ENCODE results near the gene UNC45A. TPM values are rescaled to one million over a fixed set of nuclear protein-coding genes. Genes with fewer than 3 reads are reported as not detected.

The UNC45A gene, protein sequence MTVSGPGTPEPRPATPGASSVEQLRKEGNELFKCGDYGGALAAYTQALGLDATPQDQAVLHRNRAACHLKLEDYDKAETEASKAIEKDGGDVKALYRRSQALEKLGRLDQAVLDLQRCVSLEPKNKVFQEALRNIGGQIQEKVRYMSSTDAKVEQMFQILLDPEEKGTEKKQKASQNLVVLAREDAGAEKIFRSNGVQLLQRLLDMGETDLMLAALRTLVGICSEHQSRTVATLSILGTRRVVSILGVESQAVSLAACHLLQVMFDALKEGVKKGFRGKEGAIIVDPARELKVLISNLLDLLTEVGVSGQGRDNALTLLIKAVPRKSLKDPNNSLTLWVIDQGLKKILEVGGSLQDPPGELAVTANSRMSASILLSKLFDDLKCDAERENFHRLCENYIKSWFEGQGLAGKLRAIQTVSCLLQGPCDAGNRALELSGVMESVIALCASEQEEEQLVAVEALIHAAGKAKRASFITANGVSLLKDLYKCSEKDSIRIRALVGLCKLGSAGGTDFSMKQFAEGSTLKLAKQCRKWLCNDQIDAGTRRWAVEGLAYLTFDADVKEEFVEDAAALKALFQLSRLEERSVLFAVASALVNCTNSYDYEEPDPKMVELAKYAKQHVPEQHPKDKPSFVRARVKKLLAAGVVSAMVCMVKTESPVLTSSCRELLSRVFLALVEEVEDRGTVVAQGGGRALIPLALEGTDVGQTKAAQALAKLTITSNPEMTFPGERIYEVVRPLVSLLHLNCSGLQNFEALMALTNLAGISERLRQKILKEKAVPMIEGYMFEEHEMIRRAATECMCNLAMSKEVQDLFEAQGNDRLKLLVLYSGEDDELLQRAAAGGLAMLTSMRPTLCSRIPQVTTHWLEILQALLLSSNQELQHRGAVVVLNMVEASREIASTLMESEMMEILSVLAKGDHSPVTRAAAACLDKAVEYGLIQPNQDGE
- polyA plus RNA-seq (2013, experiment 1 of 2), result 74.7 TPM
- polyA plus RNA-seq (2013, experiment 2 of 2), result 62.6 TPM

DNA sequence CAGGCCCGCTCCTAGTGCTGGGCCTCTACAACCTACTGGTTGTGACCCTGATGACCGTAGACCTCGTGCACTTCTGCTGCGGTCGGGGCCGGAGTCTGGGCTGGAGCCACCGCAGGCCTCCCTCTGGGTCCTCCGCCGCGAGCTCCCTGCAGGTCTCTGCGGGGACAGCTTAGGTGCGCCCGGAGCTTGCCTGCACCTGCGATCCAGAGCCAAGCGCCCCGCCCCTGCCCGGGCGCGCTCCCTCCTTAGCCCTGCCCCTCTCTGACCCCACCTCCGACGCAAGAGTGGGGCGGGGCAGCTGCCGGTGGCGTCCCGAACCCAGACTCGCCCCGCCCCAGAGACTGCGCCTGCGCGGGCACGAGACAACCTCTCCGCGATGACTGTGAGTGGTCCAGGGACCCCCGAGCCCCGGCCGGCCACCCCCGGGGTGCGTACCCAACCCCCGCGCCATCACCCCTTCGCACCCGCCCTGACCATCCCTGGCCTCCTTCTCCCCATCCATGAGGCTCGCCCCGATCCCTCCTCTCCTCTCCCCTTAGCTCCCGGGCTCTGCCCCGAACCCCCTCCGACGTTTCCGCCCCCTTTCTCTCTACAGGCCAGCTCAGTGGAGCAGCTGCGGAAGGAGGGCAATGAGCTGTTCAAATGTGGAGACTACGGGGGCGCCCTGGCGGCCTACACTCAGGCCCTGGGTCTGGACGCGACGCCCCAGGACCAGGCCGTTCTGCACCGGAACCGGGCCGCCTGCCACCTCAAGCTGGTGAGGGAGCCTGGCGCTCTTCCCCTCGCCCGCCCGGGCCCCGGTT, at the start of gene UNC45A:
TSS of gene UNC45A (plus strand) at position 337 of the 803 bp plus-strand sequence. CDS start at position 377, 40 bp downstream.
- H3K9me3 ChIP-seq (ENCODE audit: control insufficient read depth, low read length), result no peaks in the 10 kb centered on the region
- WGBS, 2 experiments (ENCODE audit: insufficient coverage in 2 of 2), result 1 to 2% methylated on average over 40 to 53 of the region's 65 CpGs
- peaks cover 13% of the 10 kb centered on the region for H3K4me1 ChIP-seq (ENCODE audit: control insufficient read depth, insufficient read depth, low read length, poor library complexity, severe bottlenecking)
- H3K27ac ChIP-seq (ENCODE audit: low read depth, low read length, severe bottlenecking), result no peak within 1 kb of the TSS
- peak within 1 kb of the TSS; percentile 65 for H3K4me3 ChIP-seq (ENCODE audit: extremely low read depth, insufficient read depth, low read length, poor library complexity, severe bottlenecking)
- peaks cover 37% of the 10 kb centered on the region for H3K36me3 ChIP-seq (ENCODE audit: control insufficient read depth, insufficient read depth, low read length)

DNA sequence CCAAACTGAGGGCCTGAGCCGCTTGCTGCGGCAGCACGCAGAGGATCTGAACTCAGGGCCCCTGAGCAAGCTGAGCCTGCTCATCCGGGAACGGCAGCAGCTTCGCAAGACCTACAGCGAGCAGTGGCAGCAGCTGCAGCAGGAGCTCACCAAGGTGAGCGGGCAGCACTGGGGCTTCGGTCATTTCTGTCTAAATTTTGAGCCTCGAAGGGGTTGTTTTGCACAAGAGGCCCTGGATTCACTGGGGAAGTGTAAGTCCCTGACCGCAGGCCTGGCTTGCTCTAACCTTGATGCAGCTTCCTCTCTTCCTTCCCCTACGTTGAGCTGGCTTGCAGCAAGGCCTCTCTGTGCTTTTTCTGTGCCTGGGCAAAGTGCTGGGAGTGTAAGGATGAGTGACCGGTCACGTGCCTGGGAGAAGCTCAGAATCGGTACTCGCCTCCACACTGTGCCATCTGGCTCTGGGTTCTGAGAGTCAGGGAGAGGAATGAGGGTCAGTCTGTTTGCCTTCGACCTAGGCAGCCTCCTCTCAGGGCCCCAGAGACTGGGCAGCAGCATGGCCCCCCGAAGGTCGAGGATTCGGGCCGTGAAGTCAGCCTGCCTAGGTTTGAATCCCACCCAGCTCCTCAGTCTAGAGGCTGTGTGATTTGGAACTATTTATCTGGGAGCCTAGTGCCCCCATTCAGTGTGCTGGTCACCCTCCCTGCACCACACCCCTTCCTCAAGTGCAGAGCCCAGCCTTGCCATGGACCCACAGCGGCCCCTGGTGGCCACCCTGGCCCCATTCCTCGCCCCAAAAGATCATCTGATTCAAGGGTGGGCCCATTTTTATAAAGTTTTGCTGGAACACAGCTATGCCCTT, 49.4 kb upstream of the UNC45A start:
- Histone ChIP-seq H3K4me1 (ENCODE audit: control insufficient read depth, insufficient read depth, low read length, poor library complexity, severe bottlenecking) (peaks cover 21% of the 10 kb centered on the region), H3K27ac (ENCODE audit: low read depth, low read length, severe bottlenecking) (no peak overlapping the region), H3K36me3 (ENCODE audit: control insufficient read depth, insufficient read depth, low read length) (peaks cover 40% of the 10 kb centered on the region), H3K4me3 (ENCODE audit: extremely low read depth, insufficient read depth, low read length, poor library complexity, severe bottlenecking) (no peak overlapping the region), H3K9me3 (ENCODE audit: control insufficient read depth, low read length) (no peaks in the 10 kb centered on the region)
- WGBS, 2 experiments (ENCODE audit: insufficient coverage in 2 of 2), result 72 to 78% methylated on average over 16 to 17 of the region's 23 CpGs

DNA sequence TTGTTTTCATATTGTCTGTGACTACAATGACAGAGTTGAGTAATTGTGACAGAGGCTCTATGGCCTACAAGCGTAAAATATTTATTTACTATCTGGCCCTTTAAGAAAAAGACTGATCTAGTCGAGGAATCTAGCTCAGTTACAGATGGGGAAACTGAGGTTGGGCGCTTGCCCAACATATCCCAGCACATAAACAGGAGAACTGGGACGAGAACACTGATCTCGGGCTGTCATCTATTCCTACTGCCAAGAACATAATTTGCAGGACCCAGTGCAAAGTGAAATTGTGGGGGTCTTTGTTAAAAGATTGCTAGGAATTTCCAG, 48.8 kb upstream of the UNC45A start:
- 65 to 100% methylated on average over 1 to 4 of the region's 5 CpGs for WGBS, 2 experiments (ENCODE audit: insufficient coverage in 2 of 2)
- Histone ChIP-seq H3K4me1 (ENCODE audit: control insufficient read depth, insufficient read depth, low read length, poor library complexity, severe bottlenecking) (peaks cover 21% of the 10 kb centered on the region), H3K27ac (ENCODE audit: low read depth, low read length, severe bottlenecking) (no peak overlapping the region), H3K4me3 (ENCODE audit: extremely low read depth, insufficient read depth, low read length, poor library complexity, severe bottlenecking) (no peak overlapping the region), H3K9me3 (ENCODE audit: control insufficient read depth, low read length) (no peaks in the 10 kb centered on the region), H3K36me3 (ENCODE audit: control insufficient read depth, insufficient read depth, low read length) (peaks cover 34% of the 10 kb centered on the region)

DNA sequence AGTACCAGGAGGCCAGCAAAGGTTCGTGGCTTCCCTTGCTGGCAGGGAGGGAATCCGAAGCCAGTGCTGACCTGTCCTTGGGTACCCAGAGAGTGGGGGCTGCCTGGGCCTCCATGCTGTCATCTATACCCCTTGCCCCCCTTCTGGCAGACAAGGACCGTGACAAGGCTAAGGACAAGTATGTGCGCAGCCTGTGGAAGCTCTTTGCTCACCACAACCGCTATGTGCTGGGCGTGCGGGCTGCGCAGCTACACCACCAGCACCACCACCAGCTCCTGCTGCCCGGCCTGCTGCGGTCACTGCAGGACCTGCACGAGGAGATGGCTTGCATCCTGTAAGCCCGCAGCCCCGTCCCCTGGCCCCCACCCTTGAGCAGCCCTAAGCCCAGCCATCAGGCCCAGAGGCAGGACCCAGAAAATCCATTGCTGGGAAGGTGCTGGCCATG, 48.0 kb upstream of the UNC45A start:
- H3K27ac ChIP-seq (ENCODE audit: low read depth, low read length, severe bottlenecking), result no peak overlapping the region
- no peak overlapping the region for H3K4me3 ChIP-seq (ENCODE audit: extremely low read depth, insufficient read depth, low read length, poor library complexity, severe bottlenecking)
- H3K4me1 ChIP-seq (ENCODE audit: control insufficient read depth, insufficient read depth, low read length, poor library complexity, severe bottlenecking), result peaks cover 21% of the 10 kb centered on the region
- no peaks in the 10 kb centered on the region for H3K9me3 ChIP-seq (ENCODE audit: control insufficient read depth, low read length)
- H3K36me3 ChIP-seq (ENCODE audit: control insufficient read depth, insufficient read depth, low read length), result peaks cover 32% of the 10 kb centered on the region
- 93 to 96% methylated on average over 11 of the region's 13 CpGs for WGBS, 2 experiments (ENCODE audit: insufficient coverage in 2 of 2)

DNA sequence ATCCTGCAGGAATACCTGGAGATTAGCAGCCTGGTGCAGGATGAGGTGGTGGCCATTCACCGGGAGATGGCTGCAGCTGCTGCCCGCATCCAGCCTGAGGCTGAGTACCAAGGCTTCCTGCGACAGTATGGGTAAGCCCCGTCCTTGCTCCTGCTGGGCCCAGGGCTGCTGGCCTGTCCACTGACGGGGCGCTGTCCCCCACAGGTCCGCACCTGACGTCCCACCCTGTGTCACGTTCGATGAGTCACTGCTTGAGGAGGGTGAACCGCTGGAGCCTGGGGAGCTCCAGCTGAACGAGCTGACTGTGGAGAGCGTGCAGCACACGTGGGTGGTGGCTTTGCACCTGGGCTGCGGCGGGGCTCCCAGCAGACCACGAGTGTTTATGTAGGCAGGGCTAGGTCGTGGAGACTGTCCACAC, 45.8 kb upstream of the UNC45A start:
- no peak overlapping the region for H3K27ac ChIP-seq (ENCODE audit: low read depth, low read length, severe bottlenecking)
- 91 to 96% methylated on average over 14 to 18 of the region's 18 CpGs for WGBS, 2 experiments (ENCODE audit: insufficient coverage in 2 of 2)
- H3K4me3 ChIP-seq (ENCODE audit: extremely low read depth, insufficient read depth, low read length, poor library complexity, severe bottlenecking), result no peak overlapping the region
- H3K4me1 ChIP-seq (ENCODE audit: control insufficient read depth, insufficient read depth, low read length, poor library complexity, severe bottlenecking), result peaks cover 12% of the 10 kb centered on the region
- no peaks in the 10 kb centered on the region for H3K9me3 ChIP-seq (ENCODE audit: control insufficient read depth, low read length)
- peaks cover 49% of the 10 kb centered on the region for H3K36me3 ChIP-seq (ENCODE audit: control insufficient read depth, insufficient read depth, low read length)

DNA sequence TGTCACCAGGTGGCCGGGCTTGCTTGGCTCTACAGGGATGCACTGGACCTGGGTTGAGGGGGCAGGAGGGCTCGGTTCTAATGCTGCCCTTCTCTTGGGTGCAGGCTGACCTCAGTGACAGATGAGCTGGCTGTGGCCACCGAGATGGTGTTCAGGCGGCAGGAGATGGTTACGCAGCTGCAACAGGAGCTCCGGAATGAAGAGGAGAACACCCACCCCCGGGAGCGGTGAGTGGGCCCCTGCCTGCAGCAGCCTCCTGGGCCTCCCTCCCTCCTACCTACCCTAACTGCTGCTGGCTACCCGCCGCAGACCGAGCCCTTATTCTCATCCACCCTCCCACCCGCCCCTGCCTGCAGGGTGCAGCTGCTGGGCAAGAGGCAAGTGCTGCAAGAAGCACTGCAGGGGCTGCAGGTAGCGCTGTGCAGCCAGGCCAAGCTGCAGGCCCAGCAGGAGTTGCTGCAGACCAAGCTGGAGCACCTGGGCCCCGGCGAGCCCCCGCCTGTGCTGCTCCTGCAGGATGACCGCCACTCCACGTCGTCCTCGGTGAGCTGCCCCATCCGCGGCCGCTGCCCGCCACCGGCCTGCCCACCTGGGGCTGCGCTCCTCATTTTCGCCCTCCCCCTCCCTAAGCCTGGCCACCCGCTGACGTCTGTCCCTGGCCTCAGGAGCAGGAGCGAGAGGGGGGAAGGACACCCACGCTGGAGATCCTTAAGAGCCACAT, 45.2 kb upstream of the UNC45A start:
- no peak overlapping the region for H3K27ac ChIP-seq (ENCODE audit: low read depth, low read length, severe bottlenecking)
- no peak overlapping the region for H3K4me3 ChIP-seq (ENCODE audit: extremely low read depth, insufficient read depth, low read length, poor library complexity, severe bottlenecking)
- peaks cover 49% of the 10 kb centered on the region for H3K36me3 ChIP-seq (ENCODE audit: control insufficient read depth, insufficient read depth, low read length)
- peaks cover 9% of the 10 kb centered on the region for H3K4me1 ChIP-seq (ENCODE audit: control insufficient read depth, insufficient read depth, low read length, poor library complexity, severe bottlenecking)
- H3K9me3 ChIP-seq (ENCODE audit: control insufficient read depth, low read length), result no peaks in the 10 kb centered on the region
- WGBS, 2 experiments (ENCODE audit: insufficient coverage in 2 of 2), result 82 to 90% methylated on average over 15 to 30 of the region's 31 CpGs

DNA sequence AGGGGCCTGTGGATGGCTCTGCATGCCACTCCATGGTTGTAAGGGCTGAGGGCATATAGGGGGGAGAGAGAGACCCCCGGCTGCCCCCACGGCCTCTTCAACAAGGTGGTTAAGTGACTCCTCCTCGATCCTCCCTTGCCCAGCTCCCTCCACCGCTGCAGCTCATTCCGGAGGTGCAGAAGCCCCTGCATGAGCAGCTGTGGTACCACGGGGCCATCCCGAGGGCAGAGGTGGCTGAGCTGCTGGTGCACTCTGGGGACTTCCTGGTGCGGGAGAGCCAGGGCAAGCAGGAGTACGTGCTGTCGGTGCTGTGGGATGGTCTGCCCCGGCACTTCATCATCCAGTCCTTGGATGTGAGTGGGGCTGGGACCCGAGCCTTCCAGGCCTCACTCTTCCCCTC, 44.2 kb upstream of the UNC45A start:
- no peaks in the 10 kb centered on the region for H3K9me3 ChIP-seq (ENCODE audit: control insufficient read depth, low read length)
- H3K4me3 ChIP-seq (ENCODE audit: extremely low read depth, insufficient read depth, low read length, poor library complexity, severe bottlenecking), result no peak overlapping the region
- 87 to 88% methylated on average over 8 of the region's 12 CpGs for WGBS, 2 experiments (ENCODE audit: insufficient coverage in 2 of 2)
- peaks cover 58% of the 10 kb centered on the region for H3K36me3 ChIP-seq (ENCODE audit: control insufficient read depth, insufficient read depth, low read length)
- no peak overlapping the region for H3K27ac ChIP-seq (ENCODE audit: low read depth, low read length, severe bottlenecking)
- H3K4me1 ChIP-seq (ENCODE audit: control insufficient read depth, insufficient read depth, low read length, poor library complexity, severe bottlenecking), result no peaks in the 10 kb centered on the region

DNA sequence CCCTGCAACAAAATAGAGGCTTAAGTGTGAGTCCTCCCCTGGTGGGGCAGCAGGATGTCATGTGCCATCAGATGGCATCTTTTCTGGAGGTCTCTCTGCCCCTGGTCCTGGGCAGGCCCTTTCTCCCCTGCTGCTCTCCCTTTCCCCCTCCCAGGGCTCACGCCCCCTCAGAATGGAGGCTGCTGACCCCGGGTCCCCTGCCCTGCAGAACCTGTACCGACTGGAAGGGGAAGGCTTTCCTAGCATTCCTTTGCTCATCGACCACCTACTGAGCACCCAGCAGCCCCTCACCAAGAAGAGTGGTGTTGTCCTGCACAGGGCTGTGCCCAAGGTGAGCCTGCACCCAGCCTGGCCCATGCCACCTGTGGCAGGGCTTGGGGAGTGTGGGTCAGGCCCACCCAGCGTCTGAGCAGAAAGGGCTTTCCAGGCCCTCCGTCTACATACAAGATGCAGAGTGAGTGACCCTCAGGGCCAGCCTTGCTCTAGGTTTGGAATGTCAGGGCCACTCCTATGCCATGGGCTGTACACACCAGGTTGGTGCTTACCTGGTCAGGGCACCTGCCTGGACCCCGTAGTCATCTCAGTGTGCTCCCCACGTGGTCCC, 43.6 kb upstream of the UNC45A start:
- no peak overlapping the region for H3K27ac ChIP-seq (ENCODE audit: low read depth, low read length, severe bottlenecking)
- no peaks in the 10 kb centered on the region for H3K4me1 ChIP-seq (ENCODE audit: control insufficient read depth, insufficient read depth, low read length, poor library complexity, severe bottlenecking)
- 87 to 98% methylated on average over 5 to 8 of the region's 8 CpGs for WGBS, 2 experiments (ENCODE audit: insufficient coverage in 2 of 2)
- no peaks in the 10 kb centered on the region for H3K9me3 ChIP-seq (ENCODE audit: control insufficient read depth, low read length)
- peaks cover 60% of the 10 kb centered on the region for H3K36me3 ChIP-seq (ENCODE audit: control insufficient read depth, insufficient read depth, low read length)
- no peak overlapping the region for H3K4me3 ChIP-seq (ENCODE audit: extremely low read depth, insufficient read depth, low read length, poor library complexity, severe bottlenecking)

DNA sequence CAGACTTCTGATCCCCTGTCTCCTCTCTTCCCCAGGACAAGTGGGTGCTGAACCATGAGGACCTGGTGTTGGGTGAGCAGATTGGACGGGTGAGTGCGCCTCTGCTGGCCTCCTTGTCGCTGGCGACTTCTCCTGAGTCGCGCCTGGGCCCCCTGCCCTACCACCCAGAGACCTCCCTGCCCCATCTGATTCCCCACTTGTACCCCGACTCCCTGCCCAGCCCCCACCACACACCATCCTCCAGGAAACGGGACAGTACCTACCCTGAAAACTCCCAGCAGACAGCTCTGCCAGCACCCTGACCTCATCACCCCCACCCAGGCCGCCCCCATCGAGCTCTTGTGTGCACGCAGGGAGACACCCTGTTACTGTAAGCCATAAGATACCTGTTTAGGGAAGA, 43.1 kb upstream of the UNC45A start:
- WGBS, 2 experiments (ENCODE audit: insufficient coverage in 2 of 2), result 92 to 100% methylated on average over 3 to 11 of the region's 11 CpGs
- no peak overlapping the region for H3K27ac ChIP-seq (ENCODE audit: low read depth, low read length, severe bottlenecking)
- H3K9me3 ChIP-seq (ENCODE audit: control insufficient read depth, low read length), result no peaks in the 10 kb centered on the region

More for the DNA sequence above, 43.1 kb upstream of the UNC45A start:
- peaks cover 57% of the 10 kb centered on the region for H3K36me3 ChIP-seq (ENCODE audit: control insufficient read depth, insufficient read depth, low read length)
- H3K4me3 ChIP-seq (ENCODE audit: extremely low read depth, insufficient read depth, low read length, poor library complexity, severe bottlenecking), result no peak overlapping the region
- no peaks in the 10 kb centered on the region for H3K4me1 ChIP-seq (ENCODE audit: control insufficient read depth, insufficient read depth, low read length, poor library complexity, severe bottlenecking)
